ENCODE results near the gene ITGA1.
"Not testable (repeated sequence)": the region's sequence is repeated elsewhere in the genome, so short reads cannot be mapped to it uniquely, and the experiment has no call there.

ITGA1 gene

DNA sequence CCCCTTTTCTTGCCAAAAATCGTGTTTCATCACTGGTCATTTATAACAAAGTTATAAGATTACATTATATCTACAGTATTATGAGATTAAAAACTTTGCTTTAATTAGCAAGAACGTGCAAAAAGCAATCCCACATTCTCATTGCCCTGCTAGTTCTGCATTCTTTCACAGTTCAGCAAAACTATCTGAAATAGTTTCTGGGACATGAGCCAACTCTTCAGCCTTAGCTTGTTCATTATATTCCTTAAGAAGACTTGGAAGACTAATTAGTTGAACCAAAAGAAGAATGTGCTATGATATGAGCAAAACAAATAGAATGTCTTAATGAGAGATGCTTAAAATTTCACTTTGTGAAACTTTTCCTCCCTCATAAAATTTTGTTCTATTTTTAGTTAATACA, 76.7 kb downstream of the ITGA1 start:
- Histone ChIP-seq H3K4me2 (ENCODE audit: low read length) (peak overlapping the region; percentile 44), H3K79me2 (ENCODE audit: low read length) (no peaks in the 10 kb centered on the region), H3K27ac (ENCODE audit: low read length) (no peak overlapping the region), H3K9ac (ENCODE audit: low read length) (no peak overlapping the region), H3K4me1 (ENCODE audit: low read length) (peaks cover 22% of the 10 kb centered on the region), H3K27me3 (ENCODE audit: low read depth, low read length) (no peaks in the 10 kb centered on the region), H3K9me3 (ENCODE audit: insufficient read depth, low read length) (no peaks in the 10 kb centered on the region), H3K4me3 (ENCODE audit: low read length) (no peak overlapping the region), H2AFZ (ENCODE audit: low read depth, low read length) (no peak overlapping the region), H3K36me3 (replicated peaks; ENCODE audit: low read depth, low read length) (no peaks in the 10 kb centered on the region), H4K20me1 (ENCODE audit: insufficient read depth, low read length) (no peaks in the 10 kb centered on the region)
- no peak for TF ChIP-seq EZH2phosphoT487 (IDR thresholded peaks at IDR 0.05; ENCODE audit: low read depth)
- TF ChIP-seq, protein P1, sequence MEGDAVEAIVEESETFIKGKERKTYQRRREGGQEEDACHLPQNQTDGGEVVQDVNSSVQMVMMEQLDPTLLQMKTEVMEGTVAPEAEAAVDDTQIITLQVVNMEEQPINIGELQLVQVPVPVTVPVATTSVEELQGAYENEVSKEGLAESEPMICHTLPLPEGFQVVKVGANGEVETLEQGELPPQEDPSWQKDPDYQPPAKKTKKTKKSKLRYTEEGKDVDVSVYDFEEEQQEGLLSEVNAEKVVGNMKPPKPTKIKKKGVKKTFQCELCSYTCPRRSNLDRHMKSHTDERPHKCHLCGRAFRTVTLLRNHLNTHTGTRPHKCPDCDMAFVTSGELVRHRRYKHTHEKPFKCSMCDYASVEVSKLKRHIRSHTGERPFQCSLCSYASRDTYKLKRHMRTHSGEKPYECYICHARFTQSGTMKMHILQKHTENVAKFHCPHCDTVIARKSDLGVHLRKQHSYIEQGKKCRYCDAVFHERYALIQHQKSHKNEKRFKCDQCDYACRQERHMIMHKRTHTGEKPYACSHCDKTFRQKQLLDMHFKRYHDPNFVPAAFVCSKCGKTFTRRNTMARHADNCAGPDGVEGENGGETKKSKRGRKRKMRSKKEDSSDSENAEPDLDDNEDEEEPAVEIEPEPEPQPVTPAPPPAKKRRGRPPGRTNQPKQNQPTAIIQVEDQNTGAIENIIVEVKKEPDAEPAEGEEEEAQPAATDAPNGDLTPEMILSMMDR (IDR thresholded peaks at IDR 0.05; ENCODE audit: low read depth, low read length) = no peak

DNA sequence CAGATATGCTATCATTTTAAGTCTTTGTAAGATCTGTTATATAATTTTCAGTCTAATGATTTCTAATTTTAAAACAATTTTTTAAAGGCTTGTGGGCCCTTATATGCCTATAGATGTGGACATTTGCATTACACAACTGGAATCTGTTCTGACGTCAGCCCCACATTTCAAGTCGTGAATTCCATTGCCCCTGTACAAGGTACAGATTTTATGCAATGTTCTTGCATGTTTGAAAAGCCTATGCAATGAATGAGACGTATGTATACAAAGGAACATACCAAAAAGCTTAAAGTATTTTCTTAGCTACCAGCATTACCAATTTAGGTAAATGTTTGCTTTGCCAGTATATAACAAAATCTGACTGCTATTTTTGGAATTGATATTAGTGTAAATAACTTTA, 77.2 kb downstream of the ITGA1 start:
- Histone ChIP-seq H3K27ac (ENCODE audit: low read length) (no peak overlapping the region), H3K9ac (ENCODE audit: low read length) (no peak overlapping the region), H3K36me3 (replicated peaks; ENCODE audit: low read depth, low read length) (no peaks in the 10 kb centered on the region), H3K4me2 (ENCODE audit: low read length) (no peak overlapping the region), H3K9me3 (ENCODE audit: insufficient read depth, low read length) (no peaks in the 10 kb centered on the region), H4K20me1 (ENCODE audit: insufficient read depth, low read length) (no peaks in the 10 kb centered on the region), H3K4me3 (ENCODE audit: low read length) (no peak overlapping the region), H3K79me2 (ENCODE audit: low read length) (no peaks in the 10 kb centered on the region), H3K4me1 (ENCODE audit: low read length) (peaks cover 22% of the 10 kb centered on the region), H3K27me3 (ENCODE audit: low read depth, low read length) (no peaks in the 10 kb centered on the region), H2AFZ (ENCODE audit: low read depth, low read length) (no peak overlapping the region)
- TF ChIP-seq EZH2phosphoT487 (IDR thresholded peaks at IDR 0.05; ENCODE audit: low read depth) = no peak
- TF ChIP-seq, protein P1 (IDR thresholded peaks at IDR 0.05; ENCODE audit: low read depth, low read length) = no peak

DNA sequence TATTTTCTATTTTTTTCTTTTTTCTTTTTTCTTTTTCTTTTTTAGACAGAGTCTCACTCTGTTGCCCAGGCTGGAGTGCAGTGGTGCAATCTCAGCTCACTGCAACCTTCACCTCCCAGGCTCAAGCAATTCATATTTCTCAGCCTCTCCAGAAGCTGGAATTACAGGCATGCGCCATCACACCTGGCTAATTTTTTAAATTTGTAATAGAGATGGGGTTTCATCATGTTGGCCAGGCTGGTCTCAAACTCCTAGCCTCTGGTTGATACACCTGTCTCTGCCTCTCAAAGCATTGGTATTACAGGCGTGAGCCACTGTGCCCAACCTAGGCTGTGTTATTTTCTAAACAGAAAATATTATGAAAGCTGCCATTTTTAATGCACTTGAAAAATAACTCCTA, 78.3 kb downstream of the ITGA1 start:
- not testable (repeated sequence) for H3K4me2 ChIP-seq (ENCODE audit: low read length); H3K9ac ChIP-seq (ENCODE audit: low read length); H3K36me3 ChIP-seq (replicated peaks; ENCODE audit: low read depth, low read length); H4K20me1 ChIP-seq (ENCODE audit: insufficient read depth, low read length); H3K27ac ChIP-seq (ENCODE audit: low read length); H3K27me3 ChIP-seq (ENCODE audit: low read depth, low read length); H2AFZ ChIP-seq (ENCODE audit: low read depth, low read length); H3K79me2 ChIP-seq (ENCODE audit: low read length); H3K4me3 ChIP-seq (ENCODE audit: low read length); H3K9me3 ChIP-seq (ENCODE audit: insufficient read depth, low read length)
- H3K4me1 ChIP-seq (ENCODE audit: low read length) = peaks cover 22% of the 10 kb centered on the region

DNA sequence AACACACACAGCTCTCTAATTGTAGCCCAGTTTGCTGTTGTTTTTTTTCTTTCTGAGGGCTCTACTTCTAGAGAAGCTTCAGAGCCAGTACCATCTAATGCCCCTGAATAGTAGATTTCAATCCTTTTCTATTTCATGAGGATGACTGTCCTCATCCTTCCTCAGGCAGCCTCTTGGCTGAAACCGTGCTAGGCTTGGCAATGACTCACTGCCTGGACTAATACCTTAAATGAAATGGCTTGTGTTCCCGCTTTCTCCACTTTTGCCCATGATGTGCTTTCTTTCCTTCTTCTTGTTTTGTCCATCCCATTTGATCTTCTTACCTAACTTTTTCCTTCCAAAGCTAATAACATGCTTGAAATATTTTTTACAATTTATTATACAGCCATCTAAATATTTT, 80.1 kb downstream of the ITGA1 start:
- no peaks in the 10 kb centered on the region for H3K36me3 ChIP-seq (replicated peaks; ENCODE audit: low read depth, low read length)
- no peak overlapping the region for H3K27ac ChIP-seq (ENCODE audit: low read length)
- TF ChIP-seq EZH2phosphoT487 (IDR thresholded peaks at IDR 0.05; ENCODE audit: low read depth) = no peak
- TF ChIP-seq, protein P1 (IDR thresholded peaks at IDR 0.05; ENCODE audit: low read depth, low read length) = no peak
- no peaks in the 10 kb centered on the region for H4K20me1 ChIP-seq (ENCODE audit: insufficient read depth, low read length)
- H3K4me2 ChIP-seq (ENCODE audit: low read length) = no peak overlapping the region
- H2AFZ ChIP-seq (ENCODE audit: low read depth, low read length) = no peak overlapping the region
- no peak overlapping the region for H3K9ac ChIP-seq (ENCODE audit: low read length)
- no peaks in the 10 kb centered on the region for H3K79me2 ChIP-seq (ENCODE audit: low read length)
- H3K9me3 ChIP-seq (ENCODE audit: insufficient read depth, low read length) = no peaks in the 10 kb centered on the region
- H3K4me3 ChIP-seq (ENCODE audit: low read length) = no peak overlapping the region
- peaks cover 17% of the 10 kb centered on the region for H3K4me1 ChIP-seq (ENCODE audit: low read length)
- no peaks in the 10 kb centered on the region for H3K27me3 ChIP-seq (ENCODE audit: low read depth, low read length)

DNA sequence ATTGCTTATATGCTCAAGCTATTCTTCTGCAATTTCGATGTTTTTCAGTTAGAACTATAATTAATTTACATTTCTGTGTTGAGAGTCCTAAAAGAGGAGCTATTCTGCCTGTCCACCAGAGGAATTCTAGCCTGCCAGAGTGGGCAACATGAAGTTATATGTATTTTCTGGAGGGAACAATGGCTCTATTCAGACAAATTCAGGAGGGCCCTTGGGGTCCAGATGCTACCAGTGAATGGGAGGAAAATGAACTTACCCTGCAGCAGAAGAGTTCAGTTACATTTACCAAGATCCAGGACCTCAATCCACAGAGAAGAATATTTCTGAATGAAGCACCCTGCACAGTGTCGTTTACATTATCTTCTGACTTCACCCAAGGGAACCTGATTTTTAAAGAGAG, 80.7 kb downstream of the ITGA1 start:
- Histone ChIP-seq H3K79me2 (ENCODE audit: low read length) (no peaks in the 10 kb centered on the region), H3K4me1 (ENCODE audit: low read length) (peaks cover 12% of the 10 kb centered on the region), H3K4me3 (ENCODE audit: low read length) (no peak overlapping the region), H3K27ac (ENCODE audit: low read length) (no peak overlapping the region), H3K4me2 (ENCODE audit: low read length) (no peak overlapping the region), H4K20me1 (ENCODE audit: insufficient read depth, low read length) (no peaks in the 10 kb centered on the region), H3K9me3 (ENCODE audit: insufficient read depth, low read length) (no peaks in the 10 kb centered on the region), H3K27me3 (ENCODE audit: low read depth, low read length) (no peaks in the 10 kb centered on the region), H3K9ac (ENCODE audit: low read length) (no peak overlapping the region), H3K36me3 (replicated peaks; ENCODE audit: low read depth, low read length) (no peaks in the 10 kb centered on the region), H2AFZ (ENCODE audit: low read depth, low read length) (no peak overlapping the region)
- TF ChIP-seq, protein P1 (IDR thresholded peaks at IDR 0.05; ENCODE audit: low read depth, low read length) = no peak
- no peak for TF ChIP-seq EZH2phosphoT487 (IDR thresholded peaks at IDR 0.05; ENCODE audit: low read depth)
